Kidney epithelial cell (primary cell): ENCODE measurements around the gene MAGI1. TPM values are rescaled to one million over a fixed set of nuclear protein-coding genes. Genes with fewer than 3 reads are reported as not detected.
"Not testable (repeated sequence)": the region's sequence is repeated elsewhere in the genome, so short reads cannot be mapped to it uniquely, and the experiment has no call there.

Source experiments
- DNase-seq: peaks from one replicate; pipeline ENCODE4 v3.0.0-alpha.2; 2010; ENCODE audit warnings: low read depth
- H3K27me3 ChIP-seq: 2 replicates; pipeline ENCODE4 v1.6.0; 2011; ENCODE audit warnings: low read length; ENCODE audit not compliant: control insufficient read depth, insufficient read depth
- H3K36me3 ChIP-seq: 2 replicates; pipeline ENCODE4 v1.5.1; 2011; ENCODE audit warnings: low read length; ENCODE audit not compliant: control insufficient read depth, insufficient read depth
- H3K4me3 ChIP-seq: 2 replicates; pipeline ENCODE4 v1.5.1; 2011; ENCODE audit warnings: low read depth, mild to moderate bottlenecking, control low read depth, low read length
- total RNA-seq: library from RNA; depleted of rRNA; stranded (reverse); fragments of >200 nt; gene quantifications from 2 replicates; pipeline ENCODE4 v1.2.3, GENCODE V29; 2015
- TF ChIP-seq, protein P1 (sequence below): IDR thresholded peaks from 2 replicates; pipeline ENCODE4 v1.5.1; 2011; ENCODE audit warnings: mild to moderate bottlenecking, moderate library complexity, low read length, control low read depth, inconsistent platforms; ENCODE audit not compliant: insufficient read depth, poor library complexity, severe bottlenecking

Gene MAGI1
- total RNA-seq, 1 donor from 2014 or later, result 15.8 TPM

DNA sequence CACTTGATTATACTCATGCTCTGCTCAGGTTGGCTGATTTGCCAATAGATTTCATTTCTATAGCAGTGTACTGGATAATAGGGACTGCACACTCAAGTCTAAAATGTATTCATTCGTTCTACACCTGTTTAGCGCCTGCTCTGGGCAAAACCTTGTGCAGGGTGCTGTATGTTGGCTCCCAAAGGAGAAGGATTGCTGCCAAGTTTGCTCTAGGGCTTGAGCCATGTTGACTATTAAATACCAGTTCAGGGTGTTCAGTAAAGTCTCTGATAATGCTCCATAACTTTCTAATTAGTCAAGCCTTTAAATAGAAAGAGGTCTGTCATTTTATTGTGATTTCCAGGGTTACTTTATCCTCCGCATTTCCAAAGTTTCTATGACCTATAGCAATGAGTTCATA is 470.2 kb downstream of the MAGI1 start:
- no peak for DNase-seq
- TF ChIP-seq, protein P1, sequence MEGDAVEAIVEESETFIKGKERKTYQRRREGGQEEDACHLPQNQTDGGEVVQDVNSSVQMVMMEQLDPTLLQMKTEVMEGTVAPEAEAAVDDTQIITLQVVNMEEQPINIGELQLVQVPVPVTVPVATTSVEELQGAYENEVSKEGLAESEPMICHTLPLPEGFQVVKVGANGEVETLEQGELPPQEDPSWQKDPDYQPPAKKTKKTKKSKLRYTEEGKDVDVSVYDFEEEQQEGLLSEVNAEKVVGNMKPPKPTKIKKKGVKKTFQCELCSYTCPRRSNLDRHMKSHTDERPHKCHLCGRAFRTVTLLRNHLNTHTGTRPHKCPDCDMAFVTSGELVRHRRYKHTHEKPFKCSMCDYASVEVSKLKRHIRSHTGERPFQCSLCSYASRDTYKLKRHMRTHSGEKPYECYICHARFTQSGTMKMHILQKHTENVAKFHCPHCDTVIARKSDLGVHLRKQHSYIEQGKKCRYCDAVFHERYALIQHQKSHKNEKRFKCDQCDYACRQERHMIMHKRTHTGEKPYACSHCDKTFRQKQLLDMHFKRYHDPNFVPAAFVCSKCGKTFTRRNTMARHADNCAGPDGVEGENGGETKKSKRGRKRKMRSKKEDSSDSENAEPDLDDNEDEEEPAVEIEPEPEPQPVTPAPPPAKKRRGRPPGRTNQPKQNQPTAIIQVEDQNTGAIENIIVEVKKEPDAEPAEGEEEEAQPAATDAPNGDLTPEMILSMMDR, result no peak
- no peaks in the 10 kb centered on the region for H3K27me3 ChIP-seq
- no peaks in the 10 kb centered on the region for H3K36me3 ChIP-seq
- no peak overlapping the region for H3K4me3 ChIP-seq

DNA sequence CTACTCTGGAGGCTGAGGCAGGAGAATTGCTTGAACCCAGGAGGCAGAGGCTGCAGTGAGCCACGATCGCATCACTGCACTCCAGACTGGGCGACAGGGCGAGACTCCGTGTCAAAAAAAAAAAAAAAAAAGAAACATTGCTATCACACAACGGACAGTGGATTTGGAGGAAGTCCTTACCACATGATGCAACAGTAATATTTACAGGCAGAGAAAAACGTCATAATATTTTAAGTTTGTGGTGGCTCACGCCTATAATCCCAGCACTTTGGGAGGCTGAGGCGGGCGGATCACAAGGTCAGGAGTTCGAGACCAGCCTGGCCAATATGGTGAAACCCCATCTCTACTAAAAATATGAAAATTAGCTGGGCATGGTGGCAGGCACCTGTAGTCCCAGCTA is 473.0 kb downstream of the MAGI1 start:
- not testable (repeated sequence) for H3K4me3 ChIP-seq, H3K36me3 ChIP-seq, DNase-seq, H3K27me3 ChIP-seq

DNA sequence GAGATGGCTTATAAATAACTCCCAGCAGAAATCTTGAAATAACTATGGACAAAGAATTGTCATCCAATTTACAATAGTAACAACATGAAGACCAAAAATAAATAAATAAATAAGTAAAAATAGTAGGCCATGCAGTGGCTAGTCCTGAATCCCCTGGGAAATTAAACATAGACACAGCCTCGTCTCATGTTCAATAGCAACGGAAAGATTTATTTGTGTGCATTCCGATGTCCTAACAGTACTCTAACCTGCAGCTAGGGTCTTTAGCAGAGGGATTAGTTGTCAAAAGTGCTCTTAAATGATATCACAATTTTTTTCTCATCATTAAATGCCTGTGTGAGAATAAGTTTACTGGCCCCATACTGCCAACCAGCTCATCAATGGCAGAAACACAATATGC is 474.2 kb downstream of the MAGI1 start:
- TF ChIP-seq, protein P1, result no peak
- no peak for DNase-seq
- H3K4me3 ChIP-seq, result no peak overlapping the region
- H3K27me3 ChIP-seq, result no peaks in the 10 kb centered on the region
- H3K36me3 ChIP-seq, result no peaks in the 10 kb centered on the region

DNA sequence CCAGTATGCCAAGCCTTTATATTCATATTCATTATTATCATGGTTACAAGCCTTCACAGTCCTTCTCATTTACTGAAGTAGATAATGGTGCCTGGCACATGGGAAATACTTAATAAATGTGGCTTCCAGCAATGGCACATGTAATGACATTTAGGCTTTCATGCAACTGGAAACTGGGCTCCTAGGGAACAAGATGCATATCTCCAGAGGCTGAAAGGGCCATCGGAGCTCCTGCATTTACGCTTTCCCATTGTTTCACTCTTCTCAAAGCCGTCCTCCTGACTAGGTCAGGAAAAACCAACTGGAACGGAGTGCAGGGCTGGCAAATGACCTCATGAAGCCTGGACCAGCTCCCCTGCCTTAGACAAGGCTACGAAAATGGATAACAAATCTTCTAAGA is 474.9 kb downstream of the MAGI1 start:
- Histone ChIP-seq H3K27me3 (no peaks in the 10 kb centered on the region), H3K4me3 (no peak overlapping the region), H3K36me3 (no peaks in the 10 kb centered on the region)
- TF ChIP-seq, protein P1, result no peak
- no peak for DNase-seq

DNA sequence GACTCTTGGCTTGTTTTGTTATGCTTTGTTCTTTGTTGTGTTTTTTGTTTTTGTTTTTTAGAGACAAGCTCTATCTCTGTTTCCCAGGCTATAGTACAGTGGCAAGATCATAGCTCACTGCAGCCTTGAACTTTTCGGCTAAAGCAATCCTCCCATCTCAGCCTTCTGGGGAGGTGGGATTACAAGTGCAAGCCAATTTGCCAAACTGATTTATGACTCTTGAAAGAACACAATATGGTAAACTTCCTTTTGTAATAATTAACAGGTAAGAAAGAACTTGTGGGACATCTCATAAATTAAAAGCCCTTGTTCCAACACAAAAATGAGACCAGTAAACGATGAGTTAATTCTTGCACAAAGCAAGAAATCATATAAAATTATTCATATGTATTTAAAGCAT is 476.3 kb downstream of the MAGI1 start:
- TF ChIP-seq, protein P1, result no peak
- no peak for DNase-seq
- no peaks in the 10 kb centered on the region for H3K36me3 ChIP-seq
- H3K27me3 ChIP-seq, result no peaks in the 10 kb centered on the region
- H3K4me3 ChIP-seq, result no peak overlapping the region

DNA sequence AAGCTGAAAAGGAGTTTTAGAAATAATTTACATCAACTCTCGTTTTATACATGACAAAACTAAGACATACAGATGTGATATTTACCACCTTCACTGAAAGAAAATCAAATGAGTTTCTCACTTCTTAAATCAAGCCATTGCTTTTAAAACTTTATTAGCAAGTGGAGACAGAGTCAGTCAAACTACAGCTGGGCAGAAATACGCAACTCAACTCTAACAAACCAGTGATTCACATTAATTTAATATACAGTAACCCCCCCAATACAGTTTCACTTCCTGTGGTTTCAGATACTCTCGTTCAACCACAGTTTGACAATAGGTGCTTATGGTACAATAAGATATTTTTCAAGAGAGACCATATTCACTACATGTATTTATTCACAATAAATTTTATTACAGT is 477.1 kb downstream of the MAGI1 start:
- H3K36me3 ChIP-seq, result no peaks in the 10 kb centered on the region
- TF ChIP-seq, protein P1, result no peak
- no peaks in the 10 kb centered on the region for H3K27me3 ChIP-seq
- no peak for DNase-seq
- H3K4me3 ChIP-seq, result no peak overlapping the region
